Stimulated activated CD4-positive, alpha-beta T cell treated with anti-CD3 and anti-CD28 coated beads, Interleukin-1b, Interleukin-23, amount 100 ng/mL, for 1 hour (primary cell): ENCODE data around the gene TRIM9.
"Not testable (repeated sequence)": the region's sequence is repeated elsewhere in the genome, so short reads cannot be mapped to it uniquely, and the experiment has no call there.

Source experiments
- DNase-seq, 2 donors: peaks; one replicate each; pipeline ENCODE4 v3.0.0-alpha.2; 2020; ENCODE audit warnings: low read depth in 2 of 2

The TRIM9 gene

DNA sequence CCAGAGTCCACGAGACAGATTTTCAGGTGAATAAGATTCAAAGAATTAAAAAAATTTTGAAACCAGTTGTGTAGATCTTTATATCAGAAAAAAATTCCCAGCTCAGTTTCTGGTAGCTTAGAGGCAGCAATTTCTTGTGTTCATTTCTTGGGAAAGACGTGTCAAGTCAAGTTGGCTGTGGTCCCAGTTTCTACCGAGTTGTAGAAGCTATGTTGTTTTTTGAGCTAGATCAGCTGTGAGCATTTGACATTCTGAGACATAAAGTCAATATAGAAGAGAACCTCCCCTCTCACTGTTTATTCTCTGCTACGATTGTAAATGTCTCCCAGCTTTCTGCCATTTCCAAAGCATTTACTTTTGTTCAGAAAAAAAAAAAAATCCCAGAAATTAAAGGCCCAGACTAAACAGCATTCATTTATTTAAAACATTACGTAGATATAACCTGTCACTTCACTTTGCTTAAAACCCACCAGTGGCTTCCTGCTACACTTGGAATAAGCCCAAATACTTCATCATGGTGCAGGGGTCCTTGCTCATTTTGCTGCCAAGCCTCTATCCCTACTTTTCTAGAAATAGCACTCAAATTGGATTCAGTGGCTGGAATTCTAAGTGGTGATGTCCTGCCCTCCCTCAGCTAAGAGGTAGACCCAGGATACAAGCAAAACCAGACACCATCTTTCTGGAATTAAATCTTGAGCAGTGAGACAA lies 130.1 kb downstream of the TRIM9 start:
- DNase-seq: no peak

DNA sequence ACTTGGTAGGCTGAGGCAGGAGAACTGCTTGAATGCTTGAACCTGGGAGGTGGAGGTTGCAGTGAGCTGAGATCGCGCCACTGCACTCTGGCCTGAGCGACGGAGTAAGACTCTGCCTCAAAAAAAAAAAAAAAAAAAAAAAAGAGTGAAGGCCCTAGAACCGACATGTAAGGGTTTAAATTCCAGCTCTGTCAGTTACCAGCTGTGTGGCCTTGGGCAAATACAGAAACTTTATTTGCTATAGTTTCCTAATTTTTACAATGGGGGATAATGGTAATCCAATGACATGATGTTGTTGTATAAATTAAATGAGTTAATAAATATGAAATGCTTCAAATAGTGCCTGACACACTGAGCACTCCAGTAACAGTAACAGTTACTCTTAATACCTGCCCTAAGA lies 131.0 kb downstream of the TRIM9 start:
- DNase-seq: no peak

DNA sequence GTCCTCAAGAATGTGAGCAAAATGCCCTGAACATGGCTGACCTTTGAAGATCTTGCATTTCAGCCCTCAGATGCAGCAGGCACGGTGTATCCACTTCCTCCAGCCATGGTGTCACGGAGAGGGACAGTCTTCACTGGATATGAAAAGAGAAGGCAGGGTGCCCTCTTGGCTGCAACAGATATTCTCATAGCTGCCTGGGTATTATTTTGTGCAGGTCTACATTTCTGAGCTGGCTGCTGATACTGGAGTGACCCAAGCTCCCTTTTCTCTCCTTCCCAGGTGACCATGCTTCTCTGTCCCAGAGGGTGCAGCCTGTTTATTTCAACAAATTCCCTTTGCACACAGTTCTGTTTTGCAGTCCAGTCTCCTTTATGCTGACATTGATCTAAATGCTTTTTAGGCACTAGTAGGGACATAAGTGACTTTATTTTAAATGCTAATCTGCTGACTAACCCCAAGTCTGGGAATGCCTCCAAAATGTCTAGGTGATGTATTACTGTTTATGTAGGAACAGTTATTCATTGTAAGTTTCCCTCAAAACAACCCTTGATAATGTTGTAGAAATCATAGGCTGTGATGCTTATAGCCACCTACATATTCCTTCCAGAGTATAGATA lies 133.2 kb downstream of the TRIM9 start:
- DNase-seq: no peak

DNA sequence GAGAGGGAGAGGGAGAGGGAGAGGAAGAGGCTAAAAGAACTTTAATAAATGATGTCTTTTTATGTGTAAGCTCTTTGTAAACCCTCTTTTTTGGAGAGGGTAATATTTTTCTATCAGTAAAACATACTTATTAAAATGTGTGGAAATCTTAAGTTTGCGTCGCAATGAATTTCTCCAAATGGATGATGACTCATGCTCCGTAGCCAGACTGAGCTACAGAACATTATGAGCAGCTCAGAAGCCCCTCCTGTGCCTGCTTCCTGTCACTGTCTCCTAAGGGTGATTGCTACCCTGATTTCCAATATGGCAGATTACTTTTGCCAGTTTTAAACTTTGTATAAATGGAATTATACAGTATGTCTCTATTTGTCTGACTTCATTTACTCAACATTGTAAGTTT lies 137.6 kb downstream of the TRIM9 start:
- DNase-seq: no peak

DNA sequence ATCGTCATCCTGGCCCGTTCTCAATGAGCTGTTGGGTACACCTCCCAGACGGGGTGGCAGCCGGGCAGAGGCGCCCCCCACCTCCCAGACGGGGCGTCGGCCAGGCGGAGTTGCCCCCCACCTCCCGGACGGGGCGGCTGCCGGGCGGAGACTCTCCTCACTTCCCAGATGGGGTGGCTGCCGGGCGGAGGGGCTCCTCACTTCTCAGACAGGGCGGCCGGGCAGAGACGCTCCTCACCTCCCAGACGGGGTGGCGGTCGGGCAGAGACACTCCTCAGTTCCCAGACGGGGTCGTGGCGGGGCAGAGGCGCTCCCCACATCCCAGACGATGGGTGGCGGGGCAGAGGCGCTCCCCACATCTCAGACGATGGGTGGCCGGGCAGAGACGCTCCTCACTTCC lies 138.5 kb downstream of the TRIM9 start:
- DNase-seq: not testable (repeated sequence)

DNA sequence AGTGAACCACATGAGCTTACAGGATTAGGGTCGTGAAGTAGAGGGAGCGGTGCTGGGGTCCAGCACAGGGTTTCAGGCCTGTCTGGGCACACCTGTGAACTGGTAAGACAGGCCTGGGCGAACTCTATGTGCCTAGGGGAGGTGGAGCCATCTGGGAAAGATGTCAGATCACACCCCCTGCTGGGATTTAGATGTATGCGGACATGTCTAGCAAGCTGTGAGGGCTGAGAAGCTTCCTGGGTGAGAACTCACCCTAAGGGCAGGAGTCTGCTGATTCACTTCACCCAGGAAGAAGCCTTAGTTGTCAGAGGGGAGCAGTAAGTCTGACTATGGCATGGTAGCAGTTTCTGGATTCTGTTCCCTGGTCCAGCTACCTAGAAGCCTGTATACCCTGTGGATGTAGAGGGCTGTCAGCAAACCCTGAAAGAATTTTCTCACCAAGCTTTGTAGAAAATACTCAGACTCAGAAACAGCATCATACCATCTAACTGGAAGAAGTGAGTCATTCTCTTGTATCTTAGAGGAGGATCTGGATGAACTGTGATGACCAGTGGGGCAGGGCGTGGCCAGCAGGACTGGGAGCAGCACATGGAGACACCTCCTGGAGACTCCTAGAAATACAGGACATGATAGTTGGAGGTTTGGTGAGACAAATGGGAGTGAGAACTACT lies 139.4 kb downstream of the TRIM9 start:
- no peak for DNase-seq

DNA sequence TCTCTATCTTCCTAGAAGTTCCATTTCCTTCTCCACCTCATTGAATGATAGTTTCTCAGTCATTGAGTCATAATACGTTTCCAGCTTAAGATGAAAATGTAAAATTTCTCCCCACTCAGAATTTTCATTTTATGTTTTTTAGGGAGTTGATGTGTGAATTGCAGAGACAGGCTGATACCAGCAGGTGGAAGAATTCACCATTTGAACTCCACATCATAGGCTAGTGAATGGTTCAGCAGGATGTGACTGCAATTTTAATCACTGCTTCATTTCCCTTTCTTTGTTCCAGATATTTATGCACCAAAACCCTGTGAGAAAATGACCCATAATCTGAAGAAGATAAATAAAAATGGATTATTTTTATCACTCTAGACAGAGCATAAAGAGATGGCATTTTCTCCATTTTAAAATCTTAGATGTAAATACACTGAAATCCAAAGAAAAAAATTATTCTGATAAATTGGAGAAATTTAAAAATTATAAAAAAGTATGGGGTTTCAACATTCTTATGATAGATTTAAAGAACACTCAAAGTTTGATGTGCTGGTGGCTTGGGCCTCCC lies 140.0 kb downstream of the TRIM9 start:
- DNase-seq: no peak

DNA sequence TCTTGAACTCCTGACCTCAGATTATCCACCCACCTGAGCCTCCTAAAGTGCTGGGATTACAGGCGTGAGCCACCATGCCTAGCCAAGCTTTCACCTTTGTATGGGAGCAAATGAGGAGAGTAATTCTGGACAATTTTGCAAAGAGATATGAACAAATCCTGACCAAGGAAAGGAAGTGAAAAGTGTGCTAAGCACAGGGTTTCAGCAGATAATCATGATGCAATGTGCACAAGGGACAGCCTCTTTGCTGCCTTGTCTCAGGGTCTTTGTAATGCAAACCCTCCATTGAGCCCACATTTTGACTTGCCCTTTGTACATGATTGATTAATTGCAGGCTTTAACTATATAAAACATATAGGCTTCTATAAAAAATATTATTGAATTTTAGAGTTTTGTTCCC lies 141.4 kb downstream of the TRIM9 start:
- DNase-seq: no peak

DNA sequence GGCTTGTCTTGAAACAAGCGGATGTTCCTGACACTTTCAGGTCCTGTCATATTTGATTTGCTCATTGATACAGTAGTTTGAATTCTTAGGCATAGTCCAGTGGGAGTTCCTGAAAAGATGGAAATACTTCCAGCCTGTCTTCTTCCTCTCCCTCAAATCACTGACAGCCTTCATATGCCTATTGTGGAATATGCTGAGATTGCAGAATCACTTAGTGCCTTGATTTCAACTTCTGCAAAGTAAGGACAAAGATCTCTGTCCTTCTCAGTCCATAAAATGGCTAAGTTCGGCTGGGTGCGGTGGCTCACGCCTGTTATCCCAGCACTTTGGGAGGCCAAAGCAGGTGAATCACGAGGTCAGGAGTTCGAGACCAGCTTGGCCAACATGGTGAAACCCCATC lies 143.9 kb downstream of the TRIM9 start:
- DNase-seq: no peak

DNA sequence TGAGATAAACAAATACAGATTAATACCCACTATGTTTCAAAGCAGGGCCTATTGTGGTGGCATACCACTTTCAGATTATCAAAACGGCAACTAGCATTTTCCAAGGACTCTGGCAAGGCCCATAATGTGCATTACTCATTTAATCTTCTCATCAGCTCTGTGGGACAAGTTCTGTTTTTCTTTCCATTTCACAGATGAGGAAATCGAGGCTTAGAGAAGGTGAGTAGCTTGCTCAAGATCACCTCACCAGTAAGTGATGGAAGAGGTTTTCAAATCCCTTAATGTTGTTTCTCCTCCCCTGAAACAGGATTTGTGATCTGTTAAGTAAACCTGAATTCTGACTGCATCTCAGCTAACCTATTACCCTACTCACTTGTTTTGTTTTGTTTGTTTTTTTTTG lies 146.7 kb downstream of the TRIM9 start:
- no peak for DNase-seq

DNA sequence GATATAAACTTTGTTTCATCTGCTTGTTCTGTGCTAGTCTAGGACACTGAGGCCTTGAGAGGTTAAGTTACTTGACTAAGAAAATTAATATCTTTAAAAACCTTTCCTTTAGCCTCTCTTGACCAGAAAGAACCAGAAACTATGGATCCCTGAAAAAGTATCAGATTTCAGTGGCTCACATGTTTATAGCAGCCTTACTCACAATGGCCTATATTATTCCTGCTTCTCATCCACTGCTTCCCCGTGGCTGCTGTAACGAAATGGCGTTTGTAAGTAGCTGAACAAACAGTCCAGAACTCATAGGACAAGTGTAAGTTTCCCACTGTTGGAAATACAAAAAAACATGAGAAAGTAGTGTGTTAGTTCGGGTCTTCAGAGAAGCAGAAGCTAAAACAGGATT lies 147.5 kb downstream of the TRIM9 start:
- DNase-seq: no peak

DNA sequence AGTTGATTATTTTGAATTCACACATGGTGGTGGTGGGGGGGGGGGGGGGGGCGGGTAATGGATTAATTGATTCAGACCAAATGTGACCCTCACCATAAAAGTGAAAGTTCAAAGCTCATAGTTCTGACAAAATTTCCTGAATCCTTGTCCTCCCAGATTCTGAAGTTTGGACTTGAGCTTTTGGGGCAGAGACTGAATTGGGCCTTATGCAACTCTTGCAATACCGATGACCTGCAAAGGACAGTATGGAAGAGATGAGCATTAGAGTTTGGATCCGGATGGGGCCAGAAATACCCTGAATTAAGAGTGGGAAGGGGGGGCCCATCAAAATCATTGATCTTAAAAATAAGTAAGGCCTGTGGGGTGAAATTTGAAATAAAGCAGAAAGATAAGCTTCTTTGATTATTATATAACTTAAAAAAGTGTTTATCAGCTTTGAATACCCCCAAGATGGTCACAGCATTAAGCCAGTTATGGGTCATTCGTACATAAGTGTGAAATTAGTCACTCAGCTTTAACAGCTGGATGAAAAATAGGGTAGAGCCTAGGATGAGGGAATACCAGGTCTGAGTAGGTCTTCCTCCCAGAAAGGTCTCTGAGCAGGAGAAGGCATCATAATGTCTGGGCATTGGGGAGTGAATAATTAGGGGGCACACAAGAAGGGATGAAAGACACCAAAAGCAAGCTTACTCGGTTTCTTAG lies 148.5 kb downstream of the TRIM9 start:
- no peak for DNase-seq

DNA sequence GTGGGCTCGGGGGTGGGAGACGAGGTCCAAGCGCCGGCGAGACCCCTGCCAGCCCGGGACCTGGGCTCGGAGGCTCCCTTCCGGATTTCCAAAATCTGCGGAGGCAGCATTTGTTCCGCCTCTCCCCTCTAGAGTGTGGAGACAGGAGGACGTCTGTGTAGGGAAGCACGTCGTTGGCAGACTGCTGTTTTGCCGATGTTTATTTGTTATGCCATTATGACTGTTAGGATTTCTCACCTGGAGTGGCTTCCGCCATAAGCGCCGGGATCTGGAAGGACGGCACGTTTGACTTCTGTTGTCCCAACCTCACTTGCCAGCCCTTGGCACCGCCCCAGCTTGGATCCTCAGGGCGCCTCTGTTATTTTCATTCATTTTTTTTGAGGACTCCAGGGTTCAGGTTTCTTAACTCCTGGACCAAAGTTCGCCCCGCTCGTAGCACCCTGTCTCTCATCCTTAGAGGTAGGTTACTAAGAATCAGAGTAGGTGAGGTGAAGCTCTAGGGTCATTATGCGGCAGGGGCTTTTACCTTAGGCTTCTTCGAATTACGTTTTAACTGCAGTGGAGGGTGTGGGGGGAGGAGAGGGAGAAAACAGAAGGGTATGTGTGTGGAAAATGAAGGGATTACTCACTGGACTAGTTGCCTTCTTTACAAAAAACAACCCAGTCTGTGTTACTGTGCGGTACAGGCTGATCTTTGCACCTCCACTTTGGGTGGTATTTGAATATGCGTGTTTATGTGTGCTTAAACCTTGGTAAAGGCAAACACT lies 150.1 kb downstream of the TRIM9 start:
- no peak for DNase-seq

DNA sequence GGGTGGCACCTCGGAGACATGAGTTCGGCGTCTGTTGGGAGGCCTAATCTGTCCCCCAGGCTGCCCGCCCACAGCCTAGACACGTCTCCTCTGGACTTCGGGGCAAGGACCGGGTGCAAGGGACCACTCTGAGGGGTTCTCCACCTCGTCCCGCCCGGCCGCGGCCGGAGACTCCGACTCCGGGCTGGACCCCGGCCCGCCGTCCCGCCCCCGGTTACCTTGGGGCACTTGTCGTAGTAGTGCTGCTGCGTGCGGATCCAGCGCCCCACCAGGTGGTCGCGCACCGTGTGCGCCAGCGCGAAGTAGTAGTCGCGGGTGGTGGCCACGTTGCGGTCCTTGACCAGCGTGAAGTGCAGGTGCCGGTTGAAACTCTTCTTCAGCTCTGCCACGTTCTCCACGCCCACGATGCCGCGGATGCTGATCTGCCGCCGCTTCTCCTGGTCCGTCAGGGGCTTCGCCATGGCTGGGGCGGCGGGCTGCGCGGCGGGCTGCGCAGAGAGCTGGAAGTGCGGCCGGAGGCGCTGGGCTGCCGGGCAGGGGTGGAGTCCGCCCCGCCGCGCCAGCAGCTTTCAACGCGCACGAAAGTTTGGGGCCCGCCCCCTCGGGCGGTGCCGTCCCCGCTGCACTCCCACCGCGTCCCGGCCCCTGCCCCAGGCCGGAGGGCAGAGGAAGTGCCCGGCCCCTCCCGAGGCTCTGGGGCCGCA lies 150.8 kb downstream of the TRIM9 start, which contains the start of gene PYGL:
PYGL (minus strand) TSS at position 541 of the 704 bp plus-strand sequence; CDS start at position 461, 80 bp downstream.
- no peak for DNase-seq

DNA sequence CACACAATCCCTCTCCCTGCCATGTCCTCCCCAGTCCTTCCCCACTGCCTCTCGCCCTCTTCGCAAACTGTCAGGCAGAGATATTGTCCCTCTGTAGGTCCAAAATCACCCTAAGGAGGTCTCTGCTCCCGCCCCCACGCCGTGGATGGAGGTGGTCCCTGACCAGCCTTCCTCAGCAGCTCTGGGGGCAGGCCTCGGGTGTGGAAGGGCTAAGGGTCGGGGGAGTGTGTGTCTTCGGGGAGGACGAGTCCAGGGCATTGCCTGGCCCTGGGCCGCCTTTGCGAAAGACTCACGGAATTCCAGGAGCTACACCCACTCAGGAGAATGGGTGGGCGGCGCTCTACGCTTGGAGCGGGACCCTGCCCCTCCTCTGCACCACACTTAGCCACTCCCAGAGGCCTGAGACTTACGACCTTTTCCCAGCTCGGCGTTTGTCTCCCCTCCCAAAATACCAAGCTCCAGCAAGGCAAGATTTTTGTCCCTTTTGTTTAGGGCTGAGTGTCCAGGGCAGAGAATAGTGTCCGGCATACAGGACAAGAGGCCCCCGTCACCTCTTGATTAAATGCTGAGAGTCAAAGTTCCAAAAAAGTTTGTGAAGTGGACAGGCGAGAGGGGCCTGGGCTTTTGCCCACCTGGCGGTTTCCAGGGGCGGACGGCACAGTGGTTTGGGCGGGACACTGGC lies 151.5 kb downstream of the TRIM9 start:
- DNase-seq: no peak

DNA sequence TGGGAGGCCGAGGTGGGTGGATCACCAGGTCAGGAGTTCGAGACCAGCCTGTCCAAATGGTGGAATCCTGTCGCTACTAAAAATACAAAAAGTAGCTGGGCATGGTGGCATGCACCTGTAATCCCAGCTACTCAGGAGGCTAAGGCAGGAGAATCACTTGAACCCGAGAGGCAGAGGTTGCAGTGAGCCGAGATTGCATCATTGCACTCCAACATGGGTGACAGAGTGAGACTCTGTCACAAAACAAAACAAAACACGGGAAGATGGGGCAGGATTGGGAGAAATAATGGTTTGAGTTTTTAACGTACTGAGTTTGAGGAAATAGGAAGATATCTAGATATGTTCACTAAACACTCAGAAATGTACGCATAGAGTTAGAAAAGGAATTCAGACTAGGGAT lies 153.3 kb downstream of the TRIM9 start:
- not testable (repeated sequence) for DNase-seq

DNA sequence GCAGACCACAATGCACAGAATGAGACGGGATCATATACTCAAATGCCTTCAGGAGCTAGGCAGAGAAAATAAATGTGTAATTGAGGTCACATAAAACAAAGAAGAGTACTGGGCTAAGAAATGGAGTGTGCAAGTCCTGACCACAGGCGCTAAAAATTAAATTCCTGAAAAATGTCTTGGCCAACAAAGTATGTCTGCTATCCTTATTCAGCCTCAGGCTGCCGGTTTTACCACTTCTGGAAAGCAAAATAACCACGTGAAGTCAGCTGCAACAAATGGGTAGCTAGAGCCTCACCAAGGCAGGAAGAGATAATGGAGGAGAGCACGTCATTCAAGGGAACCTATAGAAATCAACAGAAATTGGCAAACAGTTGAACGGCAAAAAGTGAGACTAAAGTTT lies 153.8 kb downstream of the TRIM9 start:
- no peak for DNase-seq

DNA sequence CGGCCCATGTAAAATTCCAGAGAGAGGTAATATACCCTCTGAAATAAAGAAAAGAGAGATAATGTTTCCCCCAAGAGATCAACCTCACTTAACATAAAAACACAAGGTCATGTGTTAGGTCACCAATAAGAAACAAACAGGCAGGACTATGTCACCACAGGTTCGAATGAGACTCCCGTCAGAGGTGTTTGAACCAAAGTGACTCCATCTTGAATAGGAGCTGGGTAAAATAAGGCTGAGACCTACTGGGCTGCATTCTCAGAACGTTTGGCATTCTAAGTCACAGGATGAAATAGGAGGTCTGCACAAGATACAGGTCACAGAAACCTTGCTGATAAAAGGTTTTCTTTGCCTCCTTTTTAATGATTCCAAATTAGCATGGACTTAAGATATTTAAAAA lies 157.1 kb downstream of the TRIM9 start:
- no peak for DNase-seq

DNA sequence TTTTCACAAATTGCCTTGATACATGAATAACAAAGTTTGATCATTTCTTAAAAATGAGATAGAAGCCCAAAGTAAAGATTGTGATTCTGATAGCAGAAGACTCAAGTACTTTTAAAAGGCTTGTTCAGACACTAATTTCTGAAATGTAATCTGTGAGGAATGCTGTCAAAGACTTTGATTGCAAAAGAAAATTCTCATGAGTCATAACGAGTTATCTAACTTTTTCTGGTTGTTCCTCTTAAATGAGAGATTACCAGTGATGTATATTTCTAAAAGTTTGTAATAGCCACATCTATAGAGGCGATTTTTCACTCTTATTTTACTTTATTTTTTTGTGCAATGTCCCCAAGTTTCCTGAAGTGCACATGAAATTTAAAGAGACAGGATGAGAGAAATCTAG lies 157.6 kb downstream of the TRIM9 start:
- no peak for DNase-seq

DNA sequence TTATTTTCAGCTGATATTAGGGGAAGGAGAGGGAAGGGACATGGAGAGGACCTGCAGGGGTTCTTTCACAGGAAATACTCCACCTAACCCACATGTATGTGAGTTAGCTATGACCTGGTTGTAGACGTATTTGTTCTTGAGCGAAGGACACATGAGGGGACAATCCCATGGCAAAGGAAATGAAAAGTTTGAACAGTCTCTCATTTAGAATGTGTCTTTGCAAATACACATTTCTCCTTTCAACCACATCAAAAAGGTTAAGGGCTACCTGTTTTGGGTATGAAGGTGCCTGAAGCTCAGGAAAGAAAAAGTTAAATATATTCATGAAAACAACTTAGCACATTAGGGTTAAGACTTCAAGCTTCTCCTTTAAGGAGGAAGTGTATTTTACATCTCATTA lies 158.0 kb downstream of the TRIM9 start:
- no peak for DNase-seq
